CD4-positive, alpha-beta T cell treated with Interleukin-4 for 4 hours (primary cell): ENCODE measurements around the gene GJB1.

Source experiments
- DNase-seq: peaks from one replicate; pipeline ENCODE4 v3.0.0-alpha.2; 2020

Gene GJB1

GRCh38 chrX:71215338-71215912 is 7.6 kb upstream of the GJB1 start:
- DNase-seq = no peak

GRCh38 chrX:71216485-71216884 is 6.5 kb upstream of the GJB1 start:
- DNase-seq = no peak

- no peak for DNase-seq
These were observed 5.7 kb upstream of the GJB1 start for GRCh38 chrX:71217298-71217697.

- DNase-seq = no peak
These were observed 1.9 kb upstream of the GJB1 start for GRCh38 chrX:71221145-71221544.

- DNase-seq = no peak
These were observed 1.2 kb downstream of the GJB1 start for GRCh38 chrX:71224098-71224708.

- no peak for DNase-seq
These were observed 2.0 kb downstream of the GJB1 start for GRCh38 chrX:71225009-71225408.

- no peak for DNase-seq
These were observed 2.7 kb downstream of the GJB1 start for GRCh38 chrX:71225676-71226075.

- no peak for DNase-seq
These were observed 4.5 kb downstream of the GJB1 start for GRCh38 chrX:71227370-71228062.

- no peak for DNase-seq
These were observed 5.1 kb downstream of the GJB1 start for GRCh38 chrX:71228063-71228642.

- DNase-seq = no peak
These were observed 12.5 kb downstream of the GJB1 start for GRCh38 chrX:71235482-71235881.

- DNase-seq = no peak
These were observed 13.8 kb downstream of the GJB1 start for GRCh38 chrX:71236836-71237235.

- no peak for DNase-seq
These were observed 16.8 kb downstream of the GJB1 start for GRCh38 chrX:71239781-71240180.

GRCh38 chrX:71241301-71241700 is 18.3 kb downstream of the GJB1 start:
- no peak for DNase-seq

- no peak for DNase-seq
These were observed 21.5 kb downstream of the GJB1 start for GRCh38 chrX:71244359-71245128.

- no peak for DNase-seq
These were observed 22.1 kb downstream of the GJB1 start for GRCh38 chrX:71245159-71245558.

GRCh38 chrX:71250841-71251240 is 27.8 kb downstream of the GJB1 start:
- DNase-seq = no peak

- DNase-seq = no peak
These were observed 28.5 kb downstream of the GJB1 start for GRCh38 chrX:71251466-71251973.

GRCh38 chrX:71252221-71252620 is 29.2 kb downstream of the GJB1 start:
- no peak for DNase-seq

- peak; percentile 34 for DNase-seq
These were observed 30.4 kb downstream of the GJB1 start for GRCh38 chrX:71253253-71254091.

GRCh38 chrX:71254092-71254963 is 31.3 kb downstream of the GJB1 start, which contains the start of gene ZMYM3:
ZMYM3 (minus strand) TSS chrX:71254140; CDS start chrX:71253255, 885 bp downstream.
- DNase-seq = peak; percentile 86

- DNase-seq = no peak
These were observed 33.0 kb downstream of the GJB1 start for GRCh38 chrX:71256051-71256450.
